HL-60 (cell line): Measurements from ENCODE around the gene PTPRO.
"Not testable (repeated sequence)": the region's sequence is repeated elsewhere in the genome, so short reads cannot be mapped to it uniquely, and the experiment has no call there.

Experiments used
- DNase-seq, 2 experiments: peaks; one replicate each; pipeline ENCODE4 v3.0.0-alpha.2; 2010 to 2020; ENCODE audit warnings: low read depth in 1 of 2, low spot score in 1 of 2
- H3K27ac ChIP-seq: fragments of 250-450 bp; sonication (Bioruptor Pico); replicated peaks from 2 replicates; pipeline ENCODE4 v1.5.1; 2020; ENCODE audit warnings: mild to moderate bottlenecking, moderate library complexity
- H3K27me3 ChIP-seq: fragments of 250-450 bp; sonication (Bioruptor Pico); 2 replicates; pipeline ENCODE4 v1.5.1; 2021; ENCODE audit warnings: mild to moderate bottlenecking, moderate library complexity; ENCODE audit not compliant: insufficient read depth, poor library complexity, severe bottlenecking
- H3K4me3 ChIP-seq: replicated peaks from 2 replicates; pipeline ENCODE4 v1.5.1; 2011; ENCODE audit warnings: mild to moderate bottlenecking, control low read depth, low read length; ENCODE audit not compliant: insufficient read depth
- CTCF ChIP-seq: IDR thresholded peaks from one replicate; pipeline ENCODE4 v1.5.1; 2011; ENCODE audit warnings: low read length, control low read depth, inconsistent platforms; ENCODE audit not compliant: insufficient read depth
- GABPA ChIP-seq: IDR thresholded peaks from 2 replicates; pipeline ENCODE4 v1.6.1; 2012; ENCODE audit warnings: low read depth
- POLR2AphosphoS5 ChIP-seq: IDR thresholded peaks from 2 replicates; pipeline ENCODE4 v1.6.1; 2012; ENCODE audit warnings: low read depth
- SPI1 ChIP-seq: IDR thresholded peaks from 2 replicates; pipeline ENCODE4 v1.6.1; 2012; ENCODE audit warnings: low read depth, mild to moderate bottlenecking, borderline replicate concordance
- TF ChIP-seq, protein P1 (sequence below): IDR thresholded peaks from 2 replicates; pipeline ENCODE4 v1.6.1; 2012; ENCODE audit warnings: low read depth; ENCODE audit not compliant: insufficient replicate concordance

The PTPRO gene

GRCh38 chr12:15613981-15614380 is 291.7 kb downstream of the PTPRO start:
- TF ChIP-seq POLR2AphosphoS5 (no peak), SPI1 (no peak), CTCF (no peak), GABPA (no peak)
- TF ChIP-seq, protein P1, sequence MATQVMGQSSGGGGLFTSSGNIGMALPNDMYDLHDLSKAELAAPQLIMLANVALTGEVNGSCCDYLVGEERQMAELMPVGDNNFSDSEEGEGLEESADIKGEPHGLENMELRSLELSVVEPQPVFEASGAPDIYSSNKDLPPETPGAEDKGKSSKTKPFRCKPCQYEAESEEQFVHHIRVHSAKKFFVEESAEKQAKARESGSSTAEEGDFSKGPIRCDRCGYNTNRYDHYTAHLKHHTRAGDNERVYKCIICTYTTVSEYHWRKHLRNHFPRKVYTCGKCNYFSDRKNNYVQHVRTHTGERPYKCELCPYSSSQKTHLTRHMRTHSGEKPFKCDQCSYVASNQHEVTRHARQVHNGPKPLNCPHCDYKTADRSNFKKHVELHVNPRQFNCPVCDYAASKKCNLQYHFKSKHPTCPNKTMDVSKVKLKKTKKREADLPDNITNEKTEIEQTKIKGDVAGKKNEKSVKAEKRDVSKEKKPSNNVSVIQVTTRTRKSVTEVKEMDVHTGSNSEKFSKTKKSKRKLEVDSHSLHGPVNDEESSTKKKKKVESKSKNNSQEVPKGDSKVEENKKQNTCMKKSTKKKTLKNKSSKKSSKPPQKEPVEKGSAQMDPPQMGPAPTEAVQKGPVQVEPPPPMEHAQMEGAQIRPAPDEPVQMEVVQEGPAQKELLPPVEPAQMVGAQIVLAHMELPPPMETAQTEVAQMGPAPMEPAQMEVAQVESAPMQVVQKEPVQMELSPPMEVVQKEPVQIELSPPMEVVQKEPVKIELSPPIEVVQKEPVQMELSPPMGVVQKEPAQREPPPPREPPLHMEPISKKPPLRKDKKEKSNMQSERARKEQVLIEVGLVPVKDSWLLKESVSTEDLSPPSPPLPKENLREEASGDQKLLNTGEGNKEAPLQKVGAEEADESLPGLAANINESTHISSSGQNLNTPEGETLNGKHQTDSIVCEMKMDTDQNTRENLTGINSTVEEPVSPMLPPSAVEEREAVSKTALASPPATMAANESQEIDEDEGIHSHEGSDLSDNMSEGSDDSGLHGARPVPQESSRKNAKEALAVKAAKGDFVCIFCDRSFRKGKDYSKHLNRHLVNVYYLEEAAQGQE = no peak
- no peak for DNase-seq
- no peak overlapping the region for H3K27ac ChIP-seq
- H3K4me3 ChIP-seq = no peak overlapping the region
- H3K27me3 ChIP-seq = no peaks in the 10 kb centered on the region

DNA sequence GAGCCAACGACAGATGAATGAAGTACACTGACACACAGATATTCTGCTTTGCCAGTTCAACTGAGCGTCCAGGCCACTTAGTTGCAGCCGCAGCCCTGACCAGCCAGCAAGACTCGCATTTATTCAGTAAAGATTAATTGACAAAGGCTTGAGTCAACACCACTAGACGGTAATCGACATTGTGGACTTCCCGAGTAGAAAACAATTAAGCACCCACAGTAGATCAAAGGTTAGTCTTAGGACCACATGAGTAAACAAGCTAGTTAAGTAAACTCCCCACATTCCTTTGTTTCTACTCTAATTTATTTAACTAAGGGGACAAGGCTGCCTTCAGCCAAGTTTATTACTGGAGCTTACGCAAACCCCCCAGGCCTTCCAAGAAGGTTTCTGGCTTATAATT is 294.2 kb downstream of the PTPRO start:
- H3K4me3 ChIP-seq = not testable (repeated sequence)

GRCh38 chr12:15620741-15621539 is 298.6 kb downstream of the PTPRO start:
- H3K4me3 ChIP-seq = no peak overlapping the region
- H3K27ac ChIP-seq = no peak overlapping the region
- H3K27me3 ChIP-seq = peaks cover 3% of the 10 kb centered on the region
- TF ChIP-seq GABPA = no peak
- TF ChIP-seq CTCF = no peak
- no peak for TF ChIP-seq POLR2AphosphoS5
- TF ChIP-seq, protein P1 = no peak
- TF ChIP-seq SPI1 = no peak
- DNase-seq = no peak

More for the DNA sequence above, 294.2 kb downstream of the PTPRO start:
- not testable (repeated sequence) for H3K27ac ChIP-seq, H3K27me3 ChIP-seq, DNase-seq

DNA sequence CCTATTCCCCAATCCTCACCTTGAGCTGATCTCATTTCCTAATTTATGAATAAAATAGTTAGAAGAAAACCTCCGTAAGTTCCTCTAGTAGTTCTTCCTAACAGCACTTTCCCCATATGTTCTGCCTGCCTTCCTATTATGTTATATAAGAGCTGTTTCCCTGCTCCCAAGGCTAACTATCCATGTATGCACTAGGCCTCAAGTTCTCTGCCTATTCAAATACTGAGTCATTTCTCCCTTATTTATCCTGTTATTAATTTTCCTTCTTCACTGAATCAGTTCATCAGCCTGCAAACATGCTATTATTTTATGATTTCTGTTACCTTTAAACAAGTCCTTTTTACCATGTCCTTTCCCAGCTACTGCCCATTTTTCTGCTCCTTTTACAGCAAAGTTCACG is 302.8 kb downstream of the PTPRO start:
- H3K4me3 ChIP-seq = no peak overlapping the region
- H3K27ac ChIP-seq = no peak overlapping the region
- TF ChIP-seq SPI1 (no peak), CTCF (no peak), GABPA (no peak), POLR2AphosphoS5 (no peak)
- TF ChIP-seq, protein P1 = no peak
- no peak for DNase-seq
- H3K27me3 ChIP-seq = peaks cover 3% of the 10 kb centered on the region
